Erythroblast (primary cell): ENCODE results near the gene ZFAND6.

Source experiments
- GATA1 ChIP-seq: IDR thresholded peaks from 2 replicates; pipeline ENCODE4 v1.6.1; 2011; ENCODE audit warnings: low read depth, mild to moderate bottlenecking, control low read depth, low read length, moderate library complexity
- POLR2A ChIP-seq: IDR thresholded peaks from 2 replicates; pipeline ENCODE4 v1.6.1; 2011; ENCODE audit warnings: mild to moderate bottlenecking, low read length

DNA sequence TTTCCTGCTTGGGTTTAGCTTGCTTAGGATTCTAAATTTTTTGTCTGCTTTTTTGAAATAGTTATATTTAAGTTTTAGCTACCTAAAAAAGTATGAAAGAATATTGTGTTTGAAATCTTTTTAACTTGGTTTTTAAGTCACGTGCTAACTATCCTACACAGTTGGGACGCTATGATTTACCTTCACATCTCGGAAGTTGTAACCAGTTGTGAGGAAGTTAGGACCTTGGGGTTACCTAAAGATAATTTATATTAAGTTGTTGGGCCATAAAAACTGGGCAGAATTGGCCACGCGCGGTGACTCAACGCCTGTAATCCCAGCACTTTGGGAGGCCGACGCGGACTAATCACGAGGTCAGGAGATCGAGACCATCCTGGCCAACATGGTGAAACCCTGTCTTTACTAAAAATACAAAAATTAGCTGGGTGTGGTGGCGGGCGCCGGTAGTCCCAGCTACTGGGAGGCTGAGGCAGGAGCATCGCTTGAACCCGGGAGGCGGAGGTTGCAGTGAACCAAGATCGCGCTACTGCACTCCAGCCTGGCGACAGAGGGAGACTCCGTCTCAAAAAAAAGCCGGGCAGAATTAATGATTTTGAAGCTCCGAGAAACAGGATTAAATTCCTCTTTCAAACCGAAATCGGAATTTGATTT lies 1.0 kb downstream of the ZFAND6 start:
- TF ChIP-seq POLR2A (no peak), GATA1 (no peak)
